GM18861 (cell line): ENCODE results near the gene KCNQ1.

ENCODE experiments used
- ATAC-seq: cut with Tn5 transposase; IDR thresholded peaks from one replicate; pipeline ENCODE4 v1.9.1; 2021; ENCODE audit not compliant: unreplicated experiment

KCNQ1 gene

DNA sequence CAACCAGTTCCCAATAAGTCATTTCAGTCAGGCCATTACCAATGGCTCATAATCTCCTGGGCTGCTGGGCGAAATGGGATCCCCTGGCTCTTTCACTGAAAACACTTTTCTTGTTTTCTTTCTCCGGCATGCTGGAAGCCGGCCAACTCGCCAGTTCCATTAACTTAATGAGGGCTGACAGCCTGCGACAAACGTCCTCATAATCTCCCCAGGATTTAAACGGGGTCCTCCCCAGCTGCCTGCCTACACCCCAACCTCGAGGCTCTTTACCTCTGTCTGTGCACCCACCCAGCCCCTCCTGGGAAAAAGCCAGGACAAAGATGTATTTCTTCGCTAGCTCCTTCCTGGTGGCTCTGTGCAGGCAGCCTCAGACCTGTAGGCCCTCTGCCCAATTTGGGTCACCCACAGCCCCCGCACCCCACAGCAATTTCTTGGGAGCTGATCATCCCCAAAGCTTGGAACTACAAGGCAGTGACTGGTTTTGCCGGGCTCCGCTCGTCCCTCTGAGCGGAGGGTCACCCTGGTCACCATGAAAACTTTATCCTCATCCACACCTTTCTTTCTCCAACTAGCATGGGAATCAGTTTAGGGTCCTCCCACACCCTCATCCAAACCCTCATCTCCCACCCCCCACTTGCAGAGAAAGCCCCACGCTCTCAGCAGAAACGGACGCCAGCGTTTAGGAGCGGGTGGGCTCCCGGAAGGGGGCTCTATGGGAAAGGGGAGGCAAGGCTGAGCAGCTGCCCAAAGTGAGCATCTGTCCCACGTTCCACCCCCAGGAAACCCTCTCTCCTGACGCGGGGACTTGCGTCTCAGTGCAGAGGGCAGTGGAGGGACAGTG lies 306.1 kb downstream of the KCNQ1 start:
- no peak for ATAC-seq

GRCh38 chr11:2751523-2752203 lies 306.9 kb downstream of the KCNQ1 start:
- no peak for ATAC-seq

- ATAC-seq = no peak
Observed at GRCh38 chr11:2752204-2752770, 307.5 kb downstream of the KCNQ1 start.

DNA sequence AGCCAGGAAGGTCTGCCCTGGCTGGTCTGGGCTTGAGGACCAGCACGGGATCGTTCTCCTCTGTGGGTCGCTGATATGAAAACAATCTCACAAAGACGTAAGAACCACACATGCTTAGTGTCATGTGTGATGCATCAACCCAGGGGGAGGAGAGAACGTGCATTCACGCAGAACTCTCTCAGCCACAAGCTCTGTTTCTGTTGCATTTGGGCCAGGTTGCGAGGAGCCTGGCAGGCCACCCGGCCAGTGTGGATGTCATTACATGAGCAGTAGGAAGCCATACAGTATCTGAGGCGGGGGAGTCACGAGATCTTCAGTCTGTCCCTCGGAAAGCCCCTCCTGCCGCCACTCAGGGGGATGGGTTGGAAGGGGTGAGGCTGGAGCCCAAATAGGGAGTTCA lies 308.1 kb downstream of the KCNQ1 start:
- no peak for ATAC-seq

GRCh38 chr11:2754008-2754407 lies 309.2 kb downstream of the KCNQ1 start:
- ATAC-seq = no peak

DNA sequence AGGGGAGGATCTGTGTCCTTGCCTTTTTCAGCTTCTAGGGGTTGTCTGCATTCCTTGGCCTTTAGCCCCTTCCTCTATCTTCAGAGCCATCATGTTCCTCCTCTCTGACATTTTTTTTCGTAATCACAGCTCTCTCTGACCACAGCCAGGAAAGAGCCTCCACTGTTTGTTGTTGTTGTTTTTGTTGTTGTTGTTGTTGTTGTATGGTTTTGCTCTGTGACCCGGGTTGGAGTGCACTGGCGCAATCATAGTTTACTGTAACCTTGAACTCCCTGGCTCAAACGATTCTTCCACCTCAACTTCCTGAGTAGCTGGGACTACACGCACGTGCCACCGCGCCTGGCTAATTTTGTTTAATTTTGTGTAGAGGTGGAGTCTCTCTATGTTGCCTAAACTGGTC lies 310.3 kb downstream of the KCNQ1 start:
- no peak for ATAC-seq

- ATAC-seq = no peak
Observed at GRCh38 chr11:2758751-2759150, 313.9 kb downstream of the KCNQ1 start.

- no peak for ATAC-seq
Observed at GRCh38 chr11:2759228-2760195, 314.7 kb downstream of the KCNQ1 start.

GRCh38 chr11:2760196-2760871 lies 315.5 kb downstream of the KCNQ1 start:
- no peak for ATAC-seq

GRCh38 chr11:2761131-2762030 lies 316.6 kb downstream of the KCNQ1 start:
- ATAC-seq = no peak

- ATAC-seq = no peak
Observed at GRCh38 chr11:2762031-2762380, 317.2 kb downstream of the KCNQ1 start.

- ATAC-seq = no peak
Observed at GRCh38 chr11:2762451-2762850, 317.6 kb downstream of the KCNQ1 start.

DNA sequence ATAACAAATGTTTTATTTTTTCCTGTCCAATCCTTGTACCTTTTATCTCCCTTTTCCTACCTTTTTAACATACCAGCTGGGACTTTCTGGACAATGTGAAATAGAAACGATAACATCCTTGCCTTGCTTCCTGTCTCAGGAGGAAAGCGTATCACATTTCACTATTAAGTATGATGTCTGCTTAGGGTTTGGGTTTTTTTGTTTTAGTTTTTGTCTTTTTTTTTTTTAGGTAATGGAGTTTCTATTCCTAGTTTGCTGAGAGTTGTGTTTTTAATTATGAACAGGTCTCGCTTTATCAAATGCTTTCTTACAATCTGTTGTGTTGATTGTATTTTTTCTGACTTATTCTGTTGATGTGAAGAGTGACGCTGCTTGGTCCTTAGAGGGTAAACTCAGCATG lies 319.2 kb downstream of the KCNQ1 start:
- no peak for ATAC-seq

DNA sequence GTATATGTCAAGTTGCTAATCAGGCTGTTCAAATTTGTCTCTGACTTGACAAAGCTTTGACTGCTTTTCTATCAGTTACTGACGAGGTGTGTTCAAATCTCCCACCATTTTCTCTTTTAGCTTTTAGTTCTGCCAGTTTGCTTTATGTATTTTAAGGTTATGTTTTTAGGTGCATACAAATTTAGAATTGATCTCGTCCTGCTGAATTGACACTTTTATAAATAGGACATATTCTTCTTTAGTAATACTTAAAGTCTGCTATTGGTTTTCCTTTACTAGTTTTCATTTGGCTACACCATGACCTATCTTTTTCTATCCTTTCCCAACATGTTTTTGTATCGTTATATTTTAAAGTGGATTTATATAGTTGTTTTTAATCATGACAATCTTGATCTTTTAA lies 320.7 kb downstream of the KCNQ1 start:
- ATAC-seq = no peak

- no peak for ATAC-seq
Observed at GRCh38 chr11:2766166-2766565, 321.4 kb downstream of the KCNQ1 start.

GRCh38 chr11:2767071-2767470 lies 322.3 kb downstream of the KCNQ1 start:
- no peak for ATAC-seq

- no peak for ATAC-seq
Observed at GRCh38 chr11:2767801-2768200, 323.0 kb downstream of the KCNQ1 start.

DNA sequence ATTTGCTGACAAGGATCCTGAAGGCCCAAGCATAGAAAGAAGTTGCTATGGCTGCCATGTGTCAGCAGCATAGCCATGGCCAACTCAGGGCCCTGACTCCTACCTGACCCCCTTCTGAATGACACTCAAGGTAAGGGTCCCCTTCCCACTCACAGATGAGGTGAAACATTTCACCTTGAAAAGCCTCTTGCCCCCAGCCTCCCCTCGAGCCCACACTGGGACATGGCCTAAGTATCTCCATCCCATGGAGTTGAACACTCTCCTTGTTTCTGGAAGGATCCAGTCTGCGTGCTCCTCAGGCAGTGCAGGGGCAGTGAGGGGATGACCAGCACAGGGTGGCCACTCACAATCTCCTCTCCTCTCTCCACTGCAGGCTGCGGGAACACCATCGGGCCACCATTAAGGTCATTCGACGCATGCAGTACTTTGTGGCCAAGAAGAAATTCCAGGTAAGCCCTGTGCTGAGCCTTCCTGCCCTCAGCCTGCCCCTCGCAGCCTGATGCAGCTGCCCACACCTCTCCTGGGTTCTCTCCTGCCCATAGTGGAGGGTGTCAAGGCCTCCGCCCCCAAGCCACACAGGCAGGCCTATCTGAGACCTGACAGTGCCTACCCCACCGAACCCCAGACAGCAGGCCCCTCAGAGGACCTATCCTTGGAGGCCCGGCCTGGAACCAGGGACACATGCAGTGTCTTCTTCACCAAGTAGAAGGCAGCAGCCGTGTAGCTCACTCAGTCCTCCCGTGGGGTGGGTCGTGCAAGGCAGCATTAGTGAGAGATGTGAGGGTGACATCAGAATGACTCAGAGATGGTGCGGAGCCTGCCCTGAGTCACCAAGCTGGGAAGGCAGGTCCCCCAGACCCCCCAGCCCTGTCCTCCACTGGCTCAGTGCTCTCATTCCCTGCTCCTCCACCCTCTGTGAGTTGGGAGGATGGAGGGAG lies 323.9 kb downstream of the KCNQ1 start:
- ATAC-seq = no peak
